GM23248 (cell line): ENCODE measurements around the gene CFAP97D2.

ENCODE experiments used
- EZH2 ChIP-seq: fragments of 200-600 bp; sonication (generic); IDR thresholded peaks from 2 replicates; pipeline ENCODE4 v1.6.1; 2018; ENCODE audit warnings: antibody characterized with exemption, mild to moderate bottlenecking; ENCODE audit not compliant: insufficient read depth, poor library complexity, severe bottlenecking
- EZH2phosphoT487 ChIP-seq: fragments of 200-600 bp; sonication (generic); IDR thresholded peaks from 2 replicates; pipeline ENCODE4 v1.6.1; 2018; ENCODE audit warnings: antibody characterized with exemption, moderate library complexity, mild to moderate bottlenecking, low read depth; ENCODE audit not compliant: insufficient read depth

DNA sequence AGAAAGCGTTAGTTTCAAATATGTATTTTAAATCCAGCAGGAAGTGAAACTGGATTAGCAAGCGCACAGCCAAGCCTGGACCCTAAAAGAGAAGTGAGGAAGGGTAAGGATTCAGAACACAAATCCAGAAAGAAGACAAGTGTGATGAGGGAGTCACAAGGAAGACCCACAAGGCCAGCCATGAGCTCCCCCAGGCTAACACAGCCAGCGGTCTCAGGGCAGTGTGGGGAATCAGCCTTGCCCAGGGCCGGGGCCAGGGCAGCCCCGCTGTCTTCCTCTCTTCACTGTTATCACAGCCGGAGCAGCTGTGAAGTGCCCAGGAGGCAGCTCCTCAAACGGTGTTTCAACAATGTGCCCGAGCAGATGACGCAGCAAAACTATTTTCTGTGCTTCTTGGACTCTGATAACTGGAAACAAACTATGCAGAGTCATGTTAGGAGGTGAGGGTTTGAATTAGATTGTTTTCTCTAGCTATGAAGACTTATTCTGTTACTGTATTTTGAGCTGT lies 43.5 kb downstream of the CFAP97D2 start:
- TF ChIP-seq EZH2phosphoT487 = no peak
- TF ChIP-seq EZH2 = no peak
